K562 (cell line): Measurements from ENCODE around the gene WDR70. TPM values are rescaled to one million over a fixed set of nuclear protein-coding genes. Genes with fewer than 3 reads are reported as not detected.
A peak's percentile ranks its signal among the peaks of the same experiment; 100 is the strongest.
"Not testable (repeated sequence)": the region's sequence is repeated elsewhere in the genome, so short reads cannot be mapped to it uniquely, and the experiment has no call there.

ENCODE experiments used
- ATAC-seq: fragments of 200-7000 bp; cut with Tn5 transposase; 3 replicates; pipeline ENCODE4 v1.9.1; 2020; ENCODE audit warnings: moderate library complexity
- BruUV-seq: library from RNA; stranded (reverse); fragments of 400-500 nt; replicated peaks from 2 replicates; lab custom pipeline; 2021; lab: Mats Ljungman, UMichigan
- CTCF ChIA-PET: fragments of 300-600 bp; formaldehyde crosslinking; extraction: SDS; loops from one replicate; lab custom pipeline; 2021; ENCODE audit warnings: low intra/inter-chr PET ratio; lab: Yijun Ruan, JAX
- POLR2A ChIA-PET: fragments of 300-600, 350-650 bp; sonication (Branson Sonifier 250); formaldehyde crosslinking; extraction: SDS; loops from one replicate; lab custom pipeline; 2021; ENCODE audit warnings: antibody characterized with exemption, inconsistent platforms; lab: Yijun Ruan, JAX
- DNase-seq, 4 experiments: peaks; one replicate each; pipeline versions ENCODE4 v3.0.0 to v3.0.0-alpha.2; 2011 to 2018; ENCODE audit warnings: low spot score in 3 of 4, mixed read lengths in 3 of 4; ENCODE audit errors: extremely low read depth in 1 of 4
- FAIRE-seq: peaks from 2 replicates; lab custom pipeline; 2011; peaks lifted over from hg19 to GRCh38; lab: Jason Lieb, UNC
- H2AFZ ChIP-seq: 2 replicates; pipeline ENCODE4 v1.6.0; 2011; ENCODE audit warnings: low read depth, low read length, control low read depth, inconsistent platforms
- H3K27ac ChIP-seq: fragments of 200-600 bp; 3 replicates; pipeline ENCODE4 v1.8.0; 2011; ENCODE audit warnings: low read depth, mild to moderate bottlenecking, control low read depth, inconsistent platforms, low read length, moderate library complexity, mixed read lengths; ENCODE audit errors: extremely low read depth
- H3K27me3 ChIP-seq, 2 experiments: fragments of 300-600 bp in 1 of 2; 2 replicates in 1 of 2; 3 replicates in 1 of 2; pipeline versions ENCODE4 v1.6.0 to v1.8.0; 2011; ENCODE audit warnings: inconsistent platforms in 2 of 2, low read length in 2 of 2, mild to moderate bottlenecking in 1 of 2, mixed read lengths in 1 of 2, moderate library complexity in 1 of 2; ENCODE audit not compliant: control insufficient read depth in 2 of 2, insufficient read depth in 2 of 2
- H3K36me3 ChIP-seq: fragments of 300-600 bp; 3 replicates; pipeline ENCODE4 v1.8.0; 2011; ENCODE audit warnings: mild to moderate bottlenecking, low read length, inconsistent platforms; ENCODE audit not compliant: control insufficient read depth, insufficient read depth
- H3K4me1 ChIP-seq, 2 experiments: fragments of 200-600 bp in 1 of 2; replicated peaks in 1 of 2; 2 replicates in 1 of 2; 3 replicates in 1 of 2; pipeline versions ENCODE4 v1.5.1 to v1.8.0; 2011; ENCODE audit warnings: inconsistent platforms in 2 of 2, low read length in 2 of 2, mild to moderate bottlenecking in 1 of 2, mixed read lengths in 1 of 2, moderate library complexity in 1 of 2; ENCODE audit not compliant: control insufficient read depth in 2 of 2, insufficient read depth in 2 of 2
- H3K4me2 ChIP-seq: 2 replicates; pipeline ENCODE4 v1.6.1; 2011; ENCODE audit warnings: low read length, control low read depth, inconsistent platforms, mixed read lengths; ENCODE audit not compliant: insufficient read depth
- H3K4me3 ChIP-seq: fragments of 200-600 bp; sonication (generic), shearing (Covaris generic); 2 replicates; pipeline ENCODE4 v1.5.1; 2016; ENCODE audit warnings: control low read depth, inconsistent platforms
- H3K79me2 ChIP-seq: fragments of 200-600 bp; 3 replicates; pipeline ENCODE4 v1.8.0; 2011; ENCODE audit warnings: low read length, inconsistent platforms; ENCODE audit not compliant: control insufficient read depth, insufficient read depth
- H3K9ac ChIP-seq, 2 experiments: 2 replicates each; pipeline versions ENCODE4 v1.6.0 to v1.6.1; 2011; ENCODE audit warnings: low read depth in 2 of 2, low read length in 2 of 2, control low read depth in 1 of 2, inconsistent platforms in 1 of 2, mild to moderate bottlenecking in 1 of 2, mixed read lengths in 1 of 2; ENCODE audit not compliant: insufficient read depth in 1 of 2
- H3K9me1 ChIP-seq: one replicate; pipeline ENCODE4 v1.6.0; 2011; ENCODE audit warnings: inconsistent platforms, mild to moderate bottlenecking, low read length, moderate library complexity; ENCODE audit not compliant: control insufficient read depth, insufficient read depth
- H3K9me3 ChIP-seq: replicated peaks from 2 replicates; pipeline ENCODE4 v1.5.1; 2011; ENCODE audit warnings: low read depth, low read length, inconsistent platforms; ENCODE audit not compliant: control insufficient read depth, insufficient read depth
- H4K20me1 ChIP-seq: replicated peaks from 2 replicates; pipeline ENCODE4 v1.6.1; 2011; ENCODE audit warnings: low read length, inconsistent platforms, mixed read lengths; ENCODE audit not compliant: control insufficient read depth, insufficient read depth
- BCOR ChIP-seq: fragments of 450-650 bp; IDR thresholded peaks from 2 replicates; pipeline ENCODE4 v1.6.1; 2016
- KDM1A ChIP-seq, 2 experiments: fragments of 450-650 bp; IDR thresholded peaks; 2 replicates each; pipeline ENCODE4 v1.6.1; 2016; ENCODE audit warnings: mild to moderate bottlenecking in 2 of 2
- ZNF146 ChIP-seq: IDR thresholded peaks from one replicate; pipeline ENCODE4 v1.6.1; 2018; ENCODE audit warnings: missing compliant biosample characterization; ENCODE audit not compliant: unreplicated experiment
- WGBS: fragments of 100-300 bp; shearing (Covaris generic); methylation state at CpG from one replicate; pipeline ENCODE4 v1.1.6; 2016; ENCODE audit warnings: low coverage, mixed read lengths; ENCODE audit not compliant: insufficient coverage; ENCODE audit errors: missing lambda C conversion rate; 5-methylcytosine and 5-hydroxymethylcytosine counted together
- in situ Hi-C: fragments of 300-500 bp; cut with MboI; formaldehyde crosslinking; loops from 4 replicates; pipeline ENCODE4 v1.15.0; 2018; ENCODE audit warnings: inconsistent platforms, mixed read lengths
- intact Hi-C: fragments of 100-400 bp; cut with micrococcal nuclease; formaldehyde crosslinking; loops from 2 replicates; pipeline ENCODE4 v1.14.2; 2022
- polyA plus RNA-seq, 8 experiments: library from polyadenylated mRNA; depleted of rRNA in 4 of 8; stranded (reverse) in 5 of 8; unstranded in 3 of 8; fragments of >200 nt; fragmentation: Nextera tagmentation in 2 of 8; fragmentation: Illumina TruSeq in 1 of 8; extraction: Ambion mirVana in 2 of 8; extraction: Trizol in 1 of 8; gene quantifications; 2 replicates each; pipeline versions ENCODE4 v1.2.1 to v1.2.3, GENCODE V29; 2011 to 2014; ENCODE audit warnings: inconsistent platforms in 1 of 8, missing spikeins in 1 of 8
- total RNA-seq, 7 experiments: library from RNA; depleted of rRNA in 6 of 7; stranded (reverse); fragments of >200 nt in 6 of 7; fragmentation: Illumina TruSeq in 2 of 7; extraction: Trizol in 2 of 7; gene quantifications; 2 replicates each; pipeline versions ENCODE4 v1.2.1 to v1.2.3, GENCODE V29; 2011 to 2021; ENCODE audit warnings: low replicate concordance in 1 of 7
- TF ChIP-seq, protein P1 (sequence below): sonication (generic); formaldehyde crosslinking; IDR thresholded peaks from 2 replicates; pipeline ENCODE4 v1.8.1; 2023; ENCODE audit warnings: mild to moderate bottlenecking, missing genetic modification reagents

WDR70 gene
- total and polyA plus RNA-seq, 9 of the 15 experiments (the other 6 are each of a cell fraction or from before 2014, with no cell fraction given), result 16.8 to 46.6 (median 38.8) TPM

DNA sequence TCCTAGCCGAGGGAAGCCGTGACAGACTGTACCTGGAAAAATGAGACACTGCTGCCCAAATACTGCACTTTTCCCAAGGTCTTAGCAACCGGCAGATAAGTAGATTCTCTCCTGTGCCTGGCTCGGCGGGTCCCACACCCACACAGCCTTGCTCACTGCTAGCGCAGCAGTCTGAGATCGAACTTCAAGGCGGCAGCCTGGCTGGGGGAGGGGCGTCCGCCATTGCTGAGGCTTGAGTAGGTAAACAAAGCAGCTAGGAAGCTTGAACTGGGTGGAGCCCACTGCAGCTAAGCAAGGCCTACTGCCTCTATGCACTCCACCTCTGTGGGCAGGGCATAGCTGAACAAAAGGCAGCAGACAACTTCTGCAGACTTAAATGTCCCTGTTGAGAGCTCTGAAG, 309.8 kb downstream of the WDR70 start:
- WGBS, result 92% methylated on average over 8 of the region's 10 CpGs
- H3K9me3 ChIP-seq, BruUV-seq, H3K9ac ChIP-seq, in situ Hi-C loops, H3K9me1 ChIP-seq, H4K20me1 ChIP-seq, H3K4me2 ChIP-seq, H3K27me3 ChIP-seq, intact Hi-C loops, ATAC-seq, CTCF ChIA-PET, H3K4me3 ChIP-seq, FAIRE-seq, H3K27ac ChIP-seq, DNase-seq, H2AFZ ChIP-seq, H3K4me1 ChIP-seq, H3K36me3 ChIP-seq, H3K79me2 ChIP-seq: not testable (repeated sequence)
- POLR2A ChIA-PET, result interaction anchor here (1.4 kb wide), 1 partner anchor 29 kb away, joined by 4 read pairs; no protein-coding TSS in a partner anchor
- TF ChIP-seq, protein P1, sequence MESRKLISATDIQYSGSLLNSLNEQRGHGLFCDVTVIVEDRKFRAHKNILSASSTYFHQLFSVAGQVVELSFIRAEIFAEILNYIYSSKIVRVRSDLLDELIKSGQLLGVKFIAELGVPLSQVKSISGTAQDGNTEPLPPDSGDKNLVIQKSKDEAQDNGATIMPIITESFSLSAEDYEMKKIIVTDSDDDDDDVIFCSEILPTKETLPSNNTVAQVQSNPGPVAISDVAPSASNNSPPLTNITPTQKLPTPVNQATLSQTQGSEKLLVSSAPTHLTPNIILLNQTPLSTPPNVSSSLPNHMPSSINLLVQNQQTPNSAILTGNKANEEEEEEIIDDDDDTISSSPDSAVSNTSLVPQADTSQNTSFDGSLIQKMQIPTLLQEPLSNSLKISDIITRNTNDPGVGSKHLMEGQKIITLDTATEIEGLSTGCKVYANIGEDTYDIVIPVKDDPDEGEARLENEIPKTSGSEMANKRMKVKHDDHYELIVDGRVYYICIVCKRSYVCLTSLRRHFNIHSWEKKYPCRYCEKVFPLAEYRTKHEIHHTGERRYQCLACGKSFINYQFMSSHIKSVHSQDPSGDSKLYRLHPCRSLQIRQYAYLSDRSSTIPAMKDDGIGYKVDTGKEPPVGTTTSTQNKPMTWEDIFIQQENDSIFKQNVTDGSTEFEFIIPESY (CRISPR knock-in tag), result peak; percentile 65; the same call in 1 of the 2 replicates

- H3K9me3 ChIP-seq, H3K27ac ChIP-seq, H3K9ac ChIP-seq, H2AFZ ChIP-seq, FAIRE-seq, POLR2A ChIA-PET, H3K79me2 ChIP-seq, H3K4me2 ChIP-seq, H3K36me3 ChIP-seq, CTCF ChIA-PET, H4K20me1 ChIP-seq, intact Hi-C loops, H3K4me3 ChIP-seq, H3K9me1 ChIP-seq, in situ Hi-C loops, H3K4me1 ChIP-seq, DNase-seq, H3K27me3 ChIP-seq, BruUV-seq, ATAC-seq: not testable (repeated sequence)
- WGBS, result 95% methylated on average over 5 of the region's 5 CpGs
- TF ChIP-seq ZNF146 (CRISPR knock-in tag), result peak; percentile 88
- peak; percentile 39; the same call in 1 of the 2 replicates for TF ChIP-seq BCOR
- peak in 1 of 2 experiments; percentile 22; a peak in 1 of 4 replicates for TF ChIP-seq KDM1A (IDR thresholded peaks at IDR 0.05)
These were observed 315.2 kb downstream of the WDR70 start for GRCh38 chr5:37694333-37694732.
